KMS-11 (cell line): ENCODE results near the gene ASB12.
A peak's percentile ranks its signal among the peaks of the same experiment; 100 is the strongest.

Experiments used
- H2AFZ ChIP-seq: fragments of 200-600 bp; sonication (generic); 2 replicates; pipeline ENCODE4 v1.6.1; 2016; ENCODE audit warnings: antibody characterized with exemption, mixed run types, low read depth
- H3K27ac ChIP-seq: fragments of 200-600 bp; sonication (generic); 2 replicates; pipeline ENCODE4 v1.6.1; 2016; ENCODE audit warnings: mild to moderate bottlenecking, mixed run types
- H3K27me3 ChIP-seq: fragments of 200-600 bp; sonication (generic); 2 replicates; pipeline ENCODE4 v1.6.1; 2017; ENCODE audit warnings: mild to moderate bottlenecking, low read depth, mixed run types, moderate library complexity; ENCODE audit not compliant: insufficient read depth
- H3K36me3 ChIP-seq: fragments of 200-600 bp; sonication (generic); 2 replicates; pipeline ENCODE4 v1.6.1; 2017; ENCODE audit warnings: mild to moderate bottlenecking, mixed run types; ENCODE audit not compliant: insufficient read depth
- H3K4me1 ChIP-seq: fragments of 200-600 bp; sonication (generic); 2 replicates; pipeline ENCODE4 v1.6.1; 2016; ENCODE audit warnings: mild to moderate bottlenecking, low read depth, mixed run types; ENCODE audit not compliant: poor library complexity, severe bottlenecking
- H3K4me2 ChIP-seq: fragments of 200-600 bp; sonication (generic); 2 replicates; pipeline ENCODE4 v1.7.0; 2016; ENCODE audit warnings: mild to moderate bottlenecking, mixed run types
- H3K4me3 ChIP-seq: fragments of 200-600 bp; sonication (generic); IDR thresholded peaks from 2 replicates; pipeline ENCODE4 v1.6.1; 2017; ENCODE audit warnings: low read depth, low read length, mixed read lengths; ENCODE audit not compliant: insufficient read depth
- H3K79me2 ChIP-seq: fragments of 200-600 bp; sonication (generic); 2 replicates; pipeline ENCODE4 v1.6.1; 2016; ENCODE audit warnings: low read depth, mixed run types; ENCODE audit not compliant: insufficient read depth
- H3K9ac ChIP-seq: fragments of 200-600 bp; sonication (generic); 2 replicates; pipeline ENCODE4 v1.6.1; 2016; ENCODE audit warnings: mild to moderate bottlenecking, mixed run types
- H4K20me1 ChIP-seq: fragments of 200-600 bp; sonication (generic); 2 replicates; pipeline ENCODE4 v1.6.1; 2016; ENCODE audit warnings: mild to moderate bottlenecking, mixed run types; ENCODE audit not compliant: insufficient read depth
- CTCF ChIP-seq: fragments of 200-600 bp; sonication (generic); conservative IDR thresholded peaks from 2 replicates; pipeline ENCODE4 v1.6.1; 2017; ENCODE audit warnings: low read depth, mild to moderate bottlenecking, antibody characterized with exemption, low read length, moderate library complexity, mixed read lengths

Gene ASB12

GRCh38 chrX:64204252-64204651, 26.2 kb downstream of the ASB12 start:
- peaks cover 30% of the 10 kb centered on the region for H3K4me1 ChIP-seq
- no peak overlapping the region for H3K4me3 ChIP-seq
- H3K27ac ChIP-seq, result no peak overlapping the region; the same call in 1 of the 2 replicates
- no peaks in the 10 kb centered on the region for H4K20me1 ChIP-seq
- H2AFZ ChIP-seq, result no peak overlapping the region
- peak overlapping the region; percentile 68; the same call in 1 of the 2 replicates for H3K9ac ChIP-seq
- no peaks in the 10 kb centered on the region for H3K36me3 ChIP-seq
- H3K79me2 ChIP-seq, result peaks cover 24% of the 10 kb centered on the region
- H3K27me3 ChIP-seq, result no peaks in the 10 kb centered on the region
- TF ChIP-seq CTCF, result no peak
- peak overlapping the region; percentile 73 for H3K4me2 ChIP-seq

GRCh38 chrX:64202808-64203325, 27.5 kb downstream of the ASB12 start:
- Histone ChIP-seq H3K27me3 (no peaks in the 10 kb centered on the region), H3K36me3 (no peaks in the 10 kb centered on the region), H3K9ac (no peak overlapping the region), H2AFZ (no peak overlapping the region), H3K4me3 (no peak overlapping the region), H3K27ac (no peak overlapping the region), H3K4me1 (peaks cover 43% of the 10 kb centered on the region), H4K20me1 (no peaks in the 10 kb centered on the region), H3K4me2 (no peak overlapping the region), H3K79me2 (peaks cover 24% of the 10 kb centered on the region)
- no peak for TF ChIP-seq CTCF

- Histone ChIP-seq H3K36me3 (no peaks in the 10 kb centered on the region), H4K20me1 (no peaks in the 10 kb centered on the region), H3K4me2 (peak overlapping the region; percentile 12; the same call in 1 of the 2 replicates), H3K9ac (no peak overlapping the region), H3K4me3 (no peak overlapping the region), H3K4me1 (peaks cover 21% of the 10 kb centered on the region), H3K79me2 (peaks cover 6% of the 10 kb centered on the region; the same call in 1 of the 2 replicates), H3K27me3 (no peaks in the 10 kb centered on the region), H3K27ac (no peak overlapping the region; the same call in 1 of the 2 replicates), H2AFZ (no peak overlapping the region)
- no peak for TF ChIP-seq CTCF
These were observed 32.4 kb downstream of the ASB12 start for GRCh38 chrX:64198036-64198435.

- H3K4me1 ChIP-seq, result peaks cover 18% of the 10 kb centered on the region
- no peak overlapping the region for H3K4me3 ChIP-seq
- no peaks in the 10 kb centered on the region; the same call in 1 of the 2 replicates for H3K36me3 ChIP-seq
- no peak overlapping the region for H3K4me2 ChIP-seq
- no peaks in the 10 kb centered on the region for H3K79me2 ChIP-seq
- no peaks in the 10 kb centered on the region for H4K20me1 ChIP-seq
- no peak overlapping the region for H2AFZ ChIP-seq
- no peak overlapping the region for H3K9ac ChIP-seq
- H3K27ac ChIP-seq, result no peak overlapping the region
- no peak for TF ChIP-seq CTCF
- H3K27me3 ChIP-seq, result no peaks in the 10 kb centered on the region
These were observed 33.8 kb downstream of the ASB12 start for GRCh38 chrX:64196606-64197005.
